Uterus (tissue), 2 donors: Measurements from ENCODE around the gene MAP1S.

Experiments used
- POLR2A ChIP-seq, 2 donors: fragments of 450-650 bp; IDR thresholded peaks; one replicate each; pipeline ENCODE4 v1.6.1; 2016; ENCODE audit warnings: antibody characterized with exemption in 2 of 2, mild to moderate bottlenecking in 1 of 2, moderate library complexity in 1 of 2
- TF ChIP-seq, protein P1 (sequence below), 4 experiments: fragments of 200-600 bp in 2 of 4; fragments of 450-650 bp in 2 of 4; sonication (generic) in 2 of 4; IDR thresholded peaks; one replicate each; pipeline ENCODE4 v1.5.1; 2016 to 2019; ENCODE audit warnings: antibody characterized with exemption in 4 of 4, mild to moderate bottlenecking in 2 of 4, moderate library complexity in 1 of 4

DNA sequence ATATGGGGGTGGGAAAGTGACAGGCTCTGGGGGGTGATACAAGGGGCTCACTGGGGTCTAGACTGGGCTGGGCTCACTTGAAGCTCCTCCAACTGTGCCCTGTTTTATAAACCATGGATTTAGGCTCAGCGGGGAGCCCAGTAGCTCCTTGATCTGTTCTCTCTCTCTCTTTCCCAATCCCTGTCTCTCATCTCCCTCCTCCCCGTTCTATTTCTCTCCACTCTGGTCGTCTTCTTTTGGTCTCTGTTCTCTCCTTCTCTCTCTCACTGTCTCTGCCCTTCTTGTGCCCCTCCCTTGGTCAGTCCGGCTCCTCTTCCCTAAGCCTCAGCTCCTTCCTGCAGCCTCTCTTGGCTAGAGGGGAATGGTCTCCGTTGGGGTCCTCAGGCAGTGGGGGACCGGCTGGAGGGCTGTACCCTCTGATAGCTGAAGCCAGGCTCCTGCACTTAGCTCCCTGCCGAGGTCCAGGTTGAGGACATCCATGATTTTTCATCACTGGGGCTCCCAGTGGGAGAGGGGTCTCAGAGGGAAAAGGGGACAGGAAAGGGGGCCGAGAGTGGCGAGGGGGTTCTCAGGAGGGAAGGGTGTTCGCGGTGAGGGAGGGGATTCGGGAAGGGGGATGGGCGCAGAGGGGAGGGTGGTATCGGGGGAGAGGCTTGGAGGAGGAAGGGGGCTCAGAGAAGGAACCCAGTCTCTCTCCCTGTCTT, 39.6 kb upstream of the MAP1S start:
- TF ChIP-seq POLR2A (IDR thresholded peaks at IDR 0.05) = no peak
- TF ChIP-seq, protein P1, sequence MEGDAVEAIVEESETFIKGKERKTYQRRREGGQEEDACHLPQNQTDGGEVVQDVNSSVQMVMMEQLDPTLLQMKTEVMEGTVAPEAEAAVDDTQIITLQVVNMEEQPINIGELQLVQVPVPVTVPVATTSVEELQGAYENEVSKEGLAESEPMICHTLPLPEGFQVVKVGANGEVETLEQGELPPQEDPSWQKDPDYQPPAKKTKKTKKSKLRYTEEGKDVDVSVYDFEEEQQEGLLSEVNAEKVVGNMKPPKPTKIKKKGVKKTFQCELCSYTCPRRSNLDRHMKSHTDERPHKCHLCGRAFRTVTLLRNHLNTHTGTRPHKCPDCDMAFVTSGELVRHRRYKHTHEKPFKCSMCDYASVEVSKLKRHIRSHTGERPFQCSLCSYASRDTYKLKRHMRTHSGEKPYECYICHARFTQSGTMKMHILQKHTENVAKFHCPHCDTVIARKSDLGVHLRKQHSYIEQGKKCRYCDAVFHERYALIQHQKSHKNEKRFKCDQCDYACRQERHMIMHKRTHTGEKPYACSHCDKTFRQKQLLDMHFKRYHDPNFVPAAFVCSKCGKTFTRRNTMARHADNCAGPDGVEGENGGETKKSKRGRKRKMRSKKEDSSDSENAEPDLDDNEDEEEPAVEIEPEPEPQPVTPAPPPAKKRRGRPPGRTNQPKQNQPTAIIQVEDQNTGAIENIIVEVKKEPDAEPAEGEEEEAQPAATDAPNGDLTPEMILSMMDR (IDR thresholded peaks at IDR 0.05) = no peak
